Peyer's patch (tissue), 4 donors: ENCODE measurements around the gene SPAG6. TPM values are rescaled to one million over a fixed set of nuclear protein-coding genes. Genes with fewer than 3 reads are reported as not detected.
A peak's percentile ranks its signal among the peaks of the same experiment; 100 is the strongest.

Source experiments
- DNase-seq, 3 donors: peaks; one replicate each; pipeline ENCODE4 v3.0.0-alpha.2; 2017 to 2019
- H3K27ac ChIP-seq, 4 donors: fragments of 200-600 bp; sonication (generic); one replicate each; pipeline ENCODE4 v1.5.1; 2016 to 2019
- H3K27me3 ChIP-seq, 2 donors: fragments of 200-600 bp; sonication (generic); one replicate each; pipeline ENCODE4 v1.5.1; 2019
- H3K36me3 ChIP-seq, 3 donors: fragments of 200-600 bp; sonication (generic); one replicate each; pipeline ENCODE4 v1.5.1; 2016 to 2019
- H3K4me1 ChIP-seq, 4 donors: fragments of 200-600 bp; sonication (generic); one replicate each; pipeline ENCODE4 v1.5.1; 2016 to 2019
- H3K4me3 ChIP-seq, 4 donors: fragments of 200-600 bp; sonication (generic); 1 replicate in 3 of 4; 2 replicates in 1 of 4; pipeline ENCODE4 v1.5.1; 2016 to 2019; ENCODE audit warnings: mild to moderate bottlenecking in 1 of 4
- H3K9me3 ChIP-seq, 4 donors: fragments of 200-600 bp; sonication (generic); one replicate each; pipeline ENCODE4 v1.5.1; 2016 to 2019; ENCODE audit warnings: mild to moderate bottlenecking in 1 of 4
- POLR2A ChIP-seq, 2 donors: fragments of 450-650 bp; IDR thresholded peaks; one replicate each; pipeline ENCODE4 v1.5.1; 2017; ENCODE audit warnings: antibody characterized with exemption in 2 of 2, mild to moderate bottlenecking in 2 of 2, moderate library complexity in 2 of 2
- total RNA-seq, 4 donors: library from RNA; depleted of rRNA; stranded (reverse); fragments of >200 nt; gene quantifications; one replicate each; pipeline ENCODE4 v1.1.0, GENCODE V29; 2016
- TF ChIP-seq, protein P1 (sequence below), 6 experiments: fragments of 450-650 bp in 4 of 6; fragments of 200-600 bp in 2 of 6; sonication (generic) in 1 of 6; IDR thresholded peaks; one replicate each; pipeline ENCODE4 v1.5.1; 2017 to 2019; ENCODE audit warnings: antibody characterized with exemption in 6 of 6, mild to moderate bottlenecking in 3 of 6, moderate library complexity in 1 of 6

Gene SPAG6
- total RNA-seq, 4 donors from 2014 or later: not detected

DNA sequence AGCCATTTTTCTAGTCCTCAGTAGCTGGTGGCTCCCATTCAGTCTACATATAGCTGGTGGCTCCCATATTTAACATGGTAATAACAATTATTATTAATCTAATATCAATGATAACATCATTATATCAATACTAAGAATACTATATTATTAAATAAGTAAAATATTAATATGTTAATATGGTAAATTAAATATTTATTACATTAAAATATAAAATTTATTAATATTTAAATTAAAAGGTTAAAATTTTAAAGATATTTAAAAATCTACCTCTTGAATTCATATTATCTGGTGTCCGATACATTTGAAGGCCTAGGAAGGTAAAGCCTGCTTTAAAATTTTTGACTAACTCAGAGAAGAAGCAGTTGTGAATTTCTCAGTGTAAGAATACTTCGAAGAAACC, 69.8 kb downstream of the SPAG6 start:
- Histone ChIP-seq H3K27ac (no peak overlapping the region), H3K27me3 (no peaks in the 10 kb centered on the region), H3K36me3 (no peaks in the 10 kb centered on the region), H3K4me3 (no peak overlapping the region), H3K4me1 (no peaks in the 10 kb centered on the region), H3K9me3 (no peaks in the 10 kb centered on the region)
- no peak for DNase-seq
- TF ChIP-seq, protein P1, sequence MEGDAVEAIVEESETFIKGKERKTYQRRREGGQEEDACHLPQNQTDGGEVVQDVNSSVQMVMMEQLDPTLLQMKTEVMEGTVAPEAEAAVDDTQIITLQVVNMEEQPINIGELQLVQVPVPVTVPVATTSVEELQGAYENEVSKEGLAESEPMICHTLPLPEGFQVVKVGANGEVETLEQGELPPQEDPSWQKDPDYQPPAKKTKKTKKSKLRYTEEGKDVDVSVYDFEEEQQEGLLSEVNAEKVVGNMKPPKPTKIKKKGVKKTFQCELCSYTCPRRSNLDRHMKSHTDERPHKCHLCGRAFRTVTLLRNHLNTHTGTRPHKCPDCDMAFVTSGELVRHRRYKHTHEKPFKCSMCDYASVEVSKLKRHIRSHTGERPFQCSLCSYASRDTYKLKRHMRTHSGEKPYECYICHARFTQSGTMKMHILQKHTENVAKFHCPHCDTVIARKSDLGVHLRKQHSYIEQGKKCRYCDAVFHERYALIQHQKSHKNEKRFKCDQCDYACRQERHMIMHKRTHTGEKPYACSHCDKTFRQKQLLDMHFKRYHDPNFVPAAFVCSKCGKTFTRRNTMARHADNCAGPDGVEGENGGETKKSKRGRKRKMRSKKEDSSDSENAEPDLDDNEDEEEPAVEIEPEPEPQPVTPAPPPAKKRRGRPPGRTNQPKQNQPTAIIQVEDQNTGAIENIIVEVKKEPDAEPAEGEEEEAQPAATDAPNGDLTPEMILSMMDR (IDR thresholded peaks at IDR 0.05): no peak
- no peak for TF ChIP-seq POLR2A (IDR thresholded peaks at IDR 0.05)

- no peak for TF ChIP-seq POLR2A (IDR thresholded peaks at IDR 0.05)
- TF ChIP-seq, protein P1 (IDR thresholded peaks at IDR 0.05): no peak
- Histone ChIP-seq H3K4me1 (no peaks in the 10 kb centered on the region), H3K27me3 (no peaks in the 10 kb centered on the region), H3K27ac (no peak overlapping the region), H3K36me3 (no peaks in the 10 kb centered on the region), H3K9me3 (no peaks in the 10 kb centered on the region), H3K4me3 (no peak overlapping the region)
- DNase-seq: no peak
These were observed 72.5 kb downstream of the SPAG6 start for GRCh38 chr10:22417736-22418268.

- TF ChIP-seq, protein P1 (IDR thresholded peaks at IDR 0.05): peak in 4 of 6 experiments; percentile 12 to 25 (median 16)
- TF ChIP-seq POLR2A (IDR thresholded peaks at IDR 0.05): no peak
- DNase-seq: no peak
- Histone ChIP-seq H3K27ac (no peak overlapping the region), H3K4me1 (no peaks in the 10 kb centered on the region), H3K9me3 (no peaks in the 10 kb centered on the region), H3K4me3 (no peak overlapping the region), H3K27me3 (no peaks in the 10 kb centered on the region), H3K36me3 (no peaks in the 10 kb centered on the region)
These were observed 75.7 kb downstream of the SPAG6 start for GRCh38 chr10:22420787-22421517.

DNA sequence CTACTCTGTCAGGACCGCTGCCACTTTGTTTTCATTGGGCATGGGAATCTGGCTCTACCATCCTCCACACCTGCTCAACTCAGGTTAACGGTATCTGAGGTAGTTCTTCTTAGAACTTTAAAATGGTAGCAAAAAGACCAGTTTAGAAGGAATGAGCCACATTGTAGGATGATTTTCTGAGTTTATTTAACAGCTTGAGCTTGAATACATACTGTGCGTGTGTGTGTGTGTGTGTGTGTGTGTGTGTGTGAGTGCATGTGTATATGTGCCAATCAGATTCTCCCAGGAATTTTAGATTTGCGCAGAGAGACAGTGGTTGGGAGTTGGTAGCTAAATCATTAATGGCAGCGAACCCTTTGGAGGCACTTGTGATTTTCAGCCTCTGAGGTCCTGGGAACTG, 81.4 kb downstream of the SPAG6 start:
- no peaks in the 10 kb centered on the region for H3K9me3 ChIP-seq
- H3K4me1 ChIP-seq: peaks cover 0 to 7% (median 0%) of the 10 kb centered on the region in 4 donors
- no peak overlapping the region for H3K27ac ChIP-seq
- TF ChIP-seq POLR2A (IDR thresholded peaks at IDR 0.05): no peak
- TF ChIP-seq, protein P1 (IDR thresholded peaks at IDR 0.05): no peak
- no peaks in the 10 kb centered on the region for H3K36me3 ChIP-seq
- no peak overlapping the region for H3K4me3 ChIP-seq
- H3K27me3 ChIP-seq: no peaks in the 10 kb centered on the region
- no peak for DNase-seq

GRCh38 chr10:22427101-22427500, 81.8 kb downstream of the SPAG6 start:
- no peak for TF ChIP-seq POLR2A (IDR thresholded peaks at IDR 0.05)
- TF ChIP-seq, protein P1 (IDR thresholded peaks at IDR 0.05): no peak
- DNase-seq: no peak
- H3K9me3 ChIP-seq: no peaks in the 10 kb centered on the region
- no peak overlapping the region for H3K27ac ChIP-seq
- no peaks in the 10 kb centered on the region for H3K36me3 ChIP-seq
- H3K4me1 ChIP-seq: peaks cover 0 to 7% (median 0%) of the 10 kb centered on the region in 4 donors
- H3K27me3 ChIP-seq: no peaks in the 10 kb centered on the region
- H3K4me3 ChIP-seq: no peak overlapping the region
